Natural killer cell (primary cell): ENCODE results near the gene PCARE. TPM values are rescaled to one million over a fixed set of nuclear protein-coding genes. Genes with fewer than 3 reads are reported as not detected.

Source experiments
- ATAC-seq, 3 donors: fragments of 150-1000 bp in 2 of 3; fragments of 200-7000 bp in 1 of 3; cut with Tn5 transposase; 1 replicate in 1 of 3; 2 replicates in 2 of 3; pipeline ENCODE4 v1.10.0; 2021; ENCODE audit warnings: mild to moderate bottlenecking in 2 of 3, moderate library complexity in 2 of 3
- DNase-seq, 2 donors: peaks; one replicate each; pipeline versions ENCODE4 v3.0.0 to v3.0.0-alpha.2; 2013 to 2021; ENCODE audit warnings: mixed read lengths in 1 of 2
- H3K27ac ChIP-seq: one replicate; pipeline ENCODE4 v1.5.1; 2013; ENCODE audit warnings: mild to moderate bottlenecking, low read length
- H3K27me3 ChIP-seq: one replicate; pipeline ENCODE4 v1.6.1; 2013; ENCODE audit warnings: low read length; ENCODE audit not compliant: control insufficient read depth, insufficient read depth
- H3K36me3 ChIP-seq: one replicate; pipeline ENCODE4 v1.6.1; 2013; ENCODE audit warnings: low read length; ENCODE audit not compliant: control insufficient read depth, insufficient read depth
- H3K4me1 ChIP-seq: one replicate; pipeline ENCODE4 v1.6.1; 2013; ENCODE audit warnings: low read length; ENCODE audit not compliant: control insufficient read depth, insufficient read depth
- H3K4me3 ChIP-seq: one replicate; pipeline ENCODE4 v1.5.1; 2013; ENCODE audit warnings: low read length
- H3K9me3 ChIP-seq: one replicate; pipeline ENCODE4 v1.6.1; 2013; ENCODE audit warnings: low read length; ENCODE audit not compliant: control insufficient read depth, insufficient read depth
- H3K27ac Mint-ChIP-seq, 2 donors: one replicate each; pipeline ENCODE4 v1.8.0; 2022; ENCODE audit warnings: mild to moderate bottlenecking in 2 of 2, mixed read lengths in 2 of 2, moderate library complexity in 1 of 2
- H3K27me3 Mint-ChIP-seq, 2 donors: one replicate each; pipeline ENCODE4 v1.8.0; 2022; ENCODE audit warnings: low read depth in 2 of 2, mixed read lengths in 2 of 2
- H3K36me3 Mint-ChIP-seq: one replicate; pipeline ENCODE4 v1.8.0; 2022; ENCODE audit warnings: mixed read lengths
- H3K4me1 Mint-ChIP-seq, 2 donors: one replicate each; pipeline ENCODE4 v1.8.0; 2022; ENCODE audit warnings: mixed read lengths in 2 of 2
- H3K4me3 Mint-ChIP-seq: one replicate; pipeline ENCODE4 v1.8.0; 2022; ENCODE audit warnings: mild to moderate bottlenecking, moderate library complexity, mixed read lengths
- H3K9me3 Mint-ChIP-seq, 2 donors: one replicate each; pipeline ENCODE4 v1.8.0; 2022; ENCODE audit warnings: mixed read lengths in 2 of 2
- CTCF ChIP-seq: fragments of 200-600 bp; IDR thresholded peaks from one replicate; pipeline ENCODE4 v1.8.0; 2022; ENCODE audit warnings: antibody characterized with exemption
- WGBS: methylation state at CpG from one replicate; pipeline ENCODE4 v1.1.7; 2013; ENCODE audit warnings: missing lambda C conversion rate; ENCODE audit not compliant: insufficient coverage; 5-methylcytosine and 5-hydroxymethylcytosine counted together
- intact Hi-C: fragments of 100-400 bp; cut with micrococcal nuclease; formaldehyde crosslinking; loops from one replicate; pipeline ENCODE4 v1.14.2; 2022
- total RNA-seq, 4 donors: library from RNA; stranded (reverse); fragments of 120-200 nt in 1 of 4; gene quantifications; one replicate each; pipeline versions ENCODE4 v1.2.3 to v1.2.4, GENCODE V29; 2013 to 2022

The PCARE gene
- total RNA-seq, 3 donors from 2014 or later (not counting 1 experiment from before 2014, with no cell fraction given), result not detected

GRCh38 chr2:29119211-29119610, 44.9 kb upstream of the PCARE start:
- Histone ChIP-seq H3K27me3 (no peaks in the 10 kb centered on the region), H3K4me1 (peaks cover 14% of the 10 kb centered on the region), H3K4me3 (no peak overlapping the region), H3K27ac (no peak overlapping the region), H3K9me3 (peaks cover 5% of the 10 kb centered on the region), H3K36me3 (peaks cover 25% of the 10 kb centered on the region)
- WGBS, result 3% methylated on average over 3 of the region's 4 CpGs
- H3K4me3 Mint-ChIP-seq, result no peak overlapping the region
- peak overlapping the region; percentile 48 to 58 for H3K27ac Mint-ChIP-seq
- no peaks in the 10 kb centered on the region for H3K27me3 Mint-ChIP-seq
- peaks cover 44 to 64% of the 10 kb centered on the region in 2 donors for H3K4me1 Mint-ChIP-seq
- DNase-seq (peak in 1 of 2 donors; percentile 20), ATAC-seq (no peak)
- H3K9me3 Mint-ChIP-seq, result peaks cover 2 to 8% of the 10 kb centered on the region in 2 donors
- intact Hi-C loops, result loop anchor here (5.0 to 10.0 kb wide), 3 partner anchors 162 to 367 kb away; partner anchors contain the start of genes PPP1CB and SPDYA
- TF ChIP-seq CTCF, result no peak
- H3K36me3 Mint-ChIP-seq, result peaks cover 14% of the 10 kb centered on the region

GRCh38 chr2:29117636-29118303, 43.4 kb upstream of the PCARE start:
- Mint-ChIP-seq H3K27me3 (no peaks in the 10 kb centered on the region), H3K36me3 (no peaks in the 10 kb centered on the region), H3K4me1 (peaks cover 45 to 64% of the 10 kb centered on the region in 2 donors), H3K9me3 (no peaks in the 10 kb centered on the region), H3K27ac (peak overlapping the region; percentile 93), H3K4me3 (peak overlapping the region; percentile 58)
- 82% methylated on average over 2 of the region's 2 CpGs for WGBS
- DNase-seq, result no peak
- Histone ChIP-seq H3K4me1 (peaks cover 14% of the 10 kb centered on the region), H3K4me3 (no peak overlapping the region), H3K9me3 (no peaks in the 10 kb centered on the region), H3K27ac (no peak overlapping the region), H3K36me3 (peaks cover 12% of the 10 kb centered on the region), H3K27me3 (no peaks in the 10 kb centered on the region)
- intact Hi-C loops, result loop anchor here (5.0 to 10.0 kb wide), 3 partner anchors 160 to 365 kb away; partner anchors contain the start of genes PPP1CB and SPDYA
- ATAC-seq, result no peak
- TF ChIP-seq CTCF, result no peak

GRCh38 chr2:29115797-29116781, 41.8 kb upstream of the PCARE start:
- ATAC-seq, result peak; percentile 51 to 64 (median 59)
- WGBS, result under 1% methylated on average over 53 of the region's 53 CpGs
- peak; percentile 65 to 86 for DNase-seq
- Histone ChIP-seq H3K4me3 (peak overlapping the region; percentile 88), H3K4me1 (peaks cover 14% of the 10 kb centered on the region), H3K27ac (peak overlapping the region; percentile 95), H3K36me3 (no peaks in the 10 kb centered on the region), H3K9me3 (no peaks in the 10 kb centered on the region), H3K27me3 (no peaks in the 10 kb centered on the region)
- intact Hi-C loops, result loop anchor here (1.0 to 10.0 kb wide), 4 partner anchors 101 to 364 kb away; partner anchors contain the start of genes PPP1CB and SPDYA
- Mint-ChIP-seq H3K4me3 (peak overlapping the region; percentile 91), H3K4me1 (peaks cover 45 to 59% of the 10 kb centered on the region in 2 donors), H3K27ac (peak overlapping the region; percentile 93), H3K27me3 (peaks cover 0 to 9% of the 10 kb centered on the region in 2 donors), H3K36me3 (no peaks in the 10 kb centered on the region), H3K9me3 (no peaks in the 10 kb centered on the region)
- TF ChIP-seq CTCF, result no peak
